ENCODE measurements around the gene BAHCC1. TPM values are rescaled to one million over a fixed set of nuclear protein-coding genes. Genes with fewer than 3 reads are reported as not detected.

Gene BAHCC1
- total and polyA plus RNA-seq, 2 of the 4 experiments (the other 2 are of a cell fraction) = 0.36 to 7.8 TPM

DNA sequence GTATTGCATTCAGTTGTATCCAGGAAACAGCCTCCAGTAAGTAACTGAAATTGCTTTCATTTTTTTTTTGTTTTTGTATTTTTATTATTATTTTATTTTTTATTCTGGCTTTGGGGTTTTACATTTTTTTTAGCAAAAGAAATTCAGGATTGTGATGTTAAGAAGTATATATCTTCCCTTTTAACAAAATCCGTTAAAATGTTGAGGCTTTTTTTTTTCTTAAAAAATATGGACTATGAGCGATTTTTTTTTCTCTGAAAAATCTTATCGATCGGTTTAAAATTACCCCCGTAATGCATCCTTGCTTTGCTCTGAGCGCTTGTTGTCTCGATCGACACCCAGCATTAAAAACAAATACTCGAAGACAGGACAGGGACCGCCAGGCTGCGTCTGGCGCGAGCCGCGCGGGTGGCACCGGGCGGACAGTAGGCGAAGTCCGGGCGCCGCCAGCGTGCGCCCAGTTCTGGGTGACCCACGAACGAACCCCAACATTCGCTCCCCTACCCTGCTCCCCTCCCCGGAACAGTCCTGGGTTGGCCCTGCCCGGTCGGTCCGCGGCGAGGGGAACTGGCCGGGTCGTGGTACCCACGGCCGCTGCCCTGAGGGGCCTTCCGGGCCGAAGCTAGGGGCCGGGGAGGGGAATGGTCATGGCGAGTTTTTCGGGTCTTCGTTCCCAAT is 482 bp downstream of the BAHCC1 start:
- Histone ChIP-seq H3K27ac (ENCODE audit: insufficient read depth, low read length) (peak overlapping the region; percentile 90), H3K4me3 (ENCODE audit: insufficient read depth, low read depth, low read length) (peak overlapping the region; percentile 57), H3K9ac (ENCODE audit: low read depth, low read length) (peak overlapping the region; percentile 83), H3K4me2 (ENCODE audit: low read depth, low read length) (peak overlapping the region; percentile 77), H2BK15ac (ENCODE audit: low read depth, low read length) (no peak overlapping the region), H3K4me1 (ENCODE audit: control insufficient read depth, insufficient read depth, low read length) (peaks cover 20% of the 10 kb centered on the region), H2AK9ac (replicated peaks; ENCODE audit: low read depth, low read length, poor library complexity) (peak overlapping the region; percentile 95), H3K9me3 (ENCODE audit: control insufficient read depth, insufficient read depth, low read length) (no peaks in the 10 kb centered on the region), H2BK20ac (ENCODE audit: low read depth, low read length) (no peak overlapping the region), H3K4ac (ENCODE audit: low read depth, low read length) (peak overlapping the region; percentile 26), H4K20me1 (ENCODE audit: insufficient read depth, low read length) (peaks cover 15% of the 10 kb centered on the region), H3K18ac (ENCODE audit: low read depth, low read length) (peak overlapping the region; percentile 25; the same call in 1 of the 2 replicates), H3K14ac (replicated peaks; ENCODE audit: low read depth, low read length) (peak overlapping the region; percentile 33), H2AK5ac (ENCODE audit: low read depth, low read length) (peak overlapping the region; percentile 32; the same call in 1 of the 2 replicates), H3K9me1 (ENCODE audit: insufficient read depth, low read length) (peaks cover 3% of the 10 kb centered on the region; the same call in 1 of the 2 replicates), H2BK120ac (ENCODE audit: low read depth, low read length) (no peak overlapping the region), H3K36me3 (ENCODE audit: control insufficient read depth, insufficient read depth, low read length) (0 out of 2 replicates have a peak, but pooled peaks cover 1% of the 10 kb centered on the region), H4K91ac (ENCODE audit: insufficient read depth, low read depth, low read length) (no peak overlapping the region; the same call in 1 of the 2 replicates), H2BK5ac (ENCODE audit: low read depth, low read length, poor library complexity, severe bottlenecking) (peak overlapping the region; percentile 96), H4K5ac (ENCODE audit: low read depth, low read length) (no peak overlapping the region), H3K79me1 (ENCODE audit: low read depth in 1 of 2, low read length in 2 of 2) (peaks cover 14 to 31% of the 10 kb centered on the region in 2 experiments), H3K23ac (ENCODE audit: low read depth, low read length) (peak overlapping the region; percentile 62; the same call in 1 of the 2 replicates), H3K56ac (ENCODE audit: extremely low read depth, insufficient read depth, low read length) (peak overlapping the region; percentile 74; the same call in 1 of the 2 replicates), H3K27me3 (ENCODE audit: control insufficient read depth, insufficient read depth, low read length) (no peaks in the 10 kb centered on the region), H4K8ac (ENCODE audit: low read depth in 2 of 2, low read length in 2 of 2) (peak overlapping the region in 1 of 2 experiments; percentile 30; a peak in 1 of 4 replicates), H2AFZ (replicated peaks; ENCODE audit: low read length, poor library complexity) (peak overlapping the region; percentile 80)
- ChIA-PET CTCF (interaction anchor here (0.8 to 1.5 kb wide), 5 partner anchors 45 to 140 kb away, joined by 3 to 5 read pairs (median 4); no protein-coding TSS in a partner anchor), POLR2A (ENCODE audit: unreplicated experiment) (interaction anchor here (0.7 kb wide), 1 partner anchor 117 kb away, joined by 3 read pairs; the partner anchor contains the start of gene ACTG1)
- in situ Hi-C loops (cut with MboI; ENCODE audit: low sequenced_read_pairs) (no loop called here), dilution Hi-C loops (cut with HindIII; ENCODE audit: low sequenced_read_pairs, unreplicated experiment) (no loop called here), intact Hi-C loops (cut with micrococcal nuclease) (loop anchor here (1.0 to 2.0 kb wide), 2 partner anchors 112 to 141 kb away; no protein-coding TSS in a partner anchor)
- no peak for TF ChIP-seq NFE2L2 (IDR thresholded peaks at IDR 0.05; ENCODE audit: low read depth, low read length)
- BruUV-seq (replicated peaks) = no TSS peak
- ATAC-seq (ENCODE audit: low read depth) = no peak
- WGBS, 2 experiments (ENCODE audit: extremely low coverage in 2 of 2, insufficient read length in 1 of 2) = 1% methylated on average over 12 of the region's 43 CpGs; no CpG with 5 or more reads in 1 of the 2 experiments
- DNase-seq = no peak
